GM19452 (cell line): Measurements from ENCODE around the gene PATJ.
A peak's percentile ranks its signal among the peaks of the same experiment; 100 is the strongest.

ENCODE experiments used
- ATAC-seq: cut with Tn5 transposase; IDR thresholded peaks from one replicate; pipeline ENCODE4 v1.9.1; 2021; ENCODE audit not compliant: unreplicated experiment

Gene PATJ

GRCh38 chr1:62088439-62088838, 346.2 kb downstream of the PATJ start:
- no peak for ATAC-seq

GRCh38 chr1:62089570-62089969, 347.3 kb downstream of the PATJ start:
- ATAC-seq, result no peak

- ATAC-seq, result no peak
Observed at GRCh38 chr1:62090016-62090415, 347.7 kb downstream of the PATJ start.

GRCh38 chr1:62092110-62092509, 349.8 kb downstream of the PATJ start:
- no peak for ATAC-seq

GRCh38 chr1:62093261-62093660, 351.0 kb downstream of the PATJ start:
- no peak for ATAC-seq

GRCh38 chr1:62097464-62097863, 355.2 kb downstream of the PATJ start:
- no peak for ATAC-seq

GRCh38 chr1:62100442-62100841, 358.2 kb downstream of the PATJ start:
- ATAC-seq, result no peak

GRCh38 chr1:62103846-62104245, 361.6 kb downstream of the PATJ start:
- ATAC-seq, result no peak

GRCh38 chr1:62107923-62108322, 365.6 kb downstream of the PATJ start:
- no peak for ATAC-seq

GRCh38 chr1:62109124-62109523, 366.8 kb downstream of the PATJ start:
- no peak for ATAC-seq

- ATAC-seq, result no peak
Observed at GRCh38 chr1:62110198-62110817, 368.0 kb downstream of the PATJ start.

GRCh38 chr1:62111084-62111483, 368.8 kb downstream of the PATJ start:
- ATAC-seq, result no peak

GRCh38 chr1:62113507-62113906, 371.2 kb downstream of the PATJ start:
- ATAC-seq, result no peak

- ATAC-seq, result no peak
Observed at GRCh38 chr1:62117018-62117750, 374.9 kb downstream of the PATJ start.

- no peak for ATAC-seq
Observed at GRCh38 chr1:62126579-62127290, 384.5 kb downstream of the PATJ start.

GRCh38 chr1:62128745-62129144, 386.5 kb downstream of the PATJ start:
- ATAC-seq, result no peak

- ATAC-seq, result peak; percentile 97
Observed at GRCh38 chr1:62131093-62131725, 388.9 kb downstream of the PATJ start.

GRCh38 chr1:62138029-62138428, 395.7 kb downstream of the PATJ start:
- ATAC-seq, result no peak

GRCh38 chr1:62139410-62139809, 397.1 kb downstream of the PATJ start:
- no peak for ATAC-seq

- no peak for ATAC-seq
Observed at GRCh38 chr1:62140666-62141065, 398.4 kb downstream of the PATJ start.

- ATAC-seq, result no peak
Observed at GRCh38 chr1:62142496-62142895, 400.2 kb downstream of the PATJ start.
